Muscle layer of colon (tissue), 2 donors: ENCODE data around the gene STX8.

ENCODE experiments used
- H3K27ac ChIP-seq: one replicate; pipeline ENCODE4 v1.7.0; 2013; ENCODE audit warnings: low read depth, mild to moderate bottlenecking, low read length, moderate library complexity
- H3K27me3 ChIP-seq, 2 donors: one replicate each; pipeline ENCODE4 v1.7.0; 2013; ENCODE audit warnings: low read length in 2 of 2, mild to moderate bottlenecking in 2 of 2; ENCODE audit not compliant: insufficient read depth in 2 of 2, control insufficient read depth in 1 of 2
- H3K36me3 ChIP-seq: one replicate; pipeline ENCODE4 v1.7.0; 2013; ENCODE audit warnings: mild to moderate bottlenecking, low read length; ENCODE audit not compliant: insufficient read depth
- H3K4me1 ChIP-seq: one replicate; pipeline ENCODE4 v1.7.0; 2013; ENCODE audit warnings: mild to moderate bottlenecking, low read length; ENCODE audit not compliant: insufficient read depth
- H3K4me3 ChIP-seq, 2 donors: one replicate each; pipeline ENCODE4 v1.7.0; 2013; ENCODE audit warnings: low read length in 2 of 2, low read depth in 1 of 2, mild to moderate bottlenecking in 1 of 2, moderate library complexity in 1 of 2
- H3K9ac ChIP-seq: one replicate; pipeline ENCODE4 v1.7.0; 2013; ENCODE audit warnings: low read length
- H3K9me3 ChIP-seq: one replicate; pipeline ENCODE4 v1.7.0; 2013; ENCODE audit warnings: mild to moderate bottlenecking, low read length
- donor health status: abdominal sarcoma.
- donor health status: Adenocarcinoma of cecum.

Gene STX8

GRCh38 chr17:9410301-9410700, 165.3 kb downstream of the STX8 start:
- H3K27ac ChIP-seq: no peak overlapping the region
- no peak overlapping the region for H3K9ac ChIP-seq
- H3K36me3 ChIP-seq: no peaks in the 10 kb centered on the region
- H3K9me3 ChIP-seq: no peaks in the 10 kb centered on the region
- no peaks in the 10 kb centered on the region for H3K27me3 ChIP-seq
- H3K4me1 ChIP-seq: peaks cover 13% of the 10 kb centered on the region
- no peak overlapping the region for H3K4me3 ChIP-seq

- H3K36me3 ChIP-seq: no peaks in the 10 kb centered on the region
- H3K9me3 ChIP-seq: no peaks in the 10 kb centered on the region
- H3K9ac ChIP-seq: no peak overlapping the region
- no peak overlapping the region for H3K27ac ChIP-seq
- peaks cover 13% of the 10 kb centered on the region for H3K4me1 ChIP-seq
- no peak overlapping the region for H3K4me3 ChIP-seq
- no peaks in the 10 kb centered on the region for H3K27me3 ChIP-seq
These were observed 165.7 kb downstream of the STX8 start for GRCh38 chr17:9409878-9410277.

GRCh38 chr17:9408868-9409829, 166.5 kb downstream of the STX8 start:
- H3K36me3 ChIP-seq: no peaks in the 10 kb centered on the region
- H3K27ac ChIP-seq: no peak overlapping the region

GRCh38 chr17:9408381-9408780, 167.2 kb downstream of the STX8 start:
- Histone ChIP-seq H3K9ac (no peak overlapping the region), H3K27me3 (no peaks in the 10 kb centered on the region), H3K27ac (no peak overlapping the region), H3K36me3 (no peaks in the 10 kb centered on the region), H3K4me1 (peaks cover 13% of the 10 kb centered on the region), H3K4me3 (no peak overlapping the region), H3K9me3 (no peaks in the 10 kb centered on the region)

More at GRCh38 chr17:9408868-9409829, 166.5 kb downstream of the STX8 start:
- H3K9me3 ChIP-seq: no peaks in the 10 kb centered on the region
- peaks cover 13% of the 10 kb centered on the region for H3K4me1 ChIP-seq
- H3K9ac ChIP-seq: no peak overlapping the region
- H3K27me3 ChIP-seq: no peaks in the 10 kb centered on the region
- no peak overlapping the region for H3K4me3 ChIP-seq

- Histone ChIP-seq H3K27me3 (no peaks in the 10 kb centered on the region), H3K9me3 (no peaks in the 10 kb centered on the region)
These were observed 169.5 kb downstream of the STX8 start for GRCh38 chr17:9406046-9406606.

GRCh38 chr17:9403257-9403656, 172.4 kb downstream of the STX8 start:
- no peaks in the 10 kb centered on the region for H3K27me3 ChIP-seq
- H3K4me1 ChIP-seq: no peaks in the 10 kb centered on the region
- H3K4me3 ChIP-seq: no peak overlapping the region

More at GRCh38 chr17:9406046-9406606, 169.5 kb downstream of the STX8 start:
- Histone ChIP-seq H3K4me1 (peaks cover 13% of the 10 kb centered on the region), H3K36me3 (no peaks in the 10 kb centered on the region), H3K9ac (no peak overlapping the region), H3K4me3 (no peak overlapping the region), H3K27ac (no peak overlapping the region)

GRCh38 chr17:9402590-9403199, 172.9 kb downstream of the STX8 start:
- Histone ChIP-seq H3K9ac (no peak overlapping the region), H3K4me3 (no peak overlapping the region), H3K36me3 (no peaks in the 10 kb centered on the region), H3K27me3 (no peaks in the 10 kb centered on the region), H3K4me1 (no peaks in the 10 kb centered on the region), H3K9me3 (no peaks in the 10 kb centered on the region), H3K27ac (no peak overlapping the region)

More at GRCh38 chr17:9403257-9403656, 172.4 kb downstream of the STX8 start:
- no peaks in the 10 kb centered on the region for H3K9me3 ChIP-seq
- no peaks in the 10 kb centered on the region for H3K36me3 ChIP-seq
- no peak overlapping the region for H3K27ac ChIP-seq
- H3K9ac ChIP-seq: no peak overlapping the region

- H3K27me3 ChIP-seq: no peaks in the 10 kb centered on the region
- H3K9me3 ChIP-seq: no peaks in the 10 kb centered on the region
- no peak overlapping the region for H3K4me3 ChIP-seq
- no peaks in the 10 kb centered on the region for H3K36me3 ChIP-seq
- no peaks in the 10 kb centered on the region for H3K4me1 ChIP-seq
- no peak overlapping the region for H3K9ac ChIP-seq
- H3K27ac ChIP-seq: no peak overlapping the region
These were observed 174.2 kb downstream of the STX8 start for GRCh38 chr17:9401434-9401833.

- Histone ChIP-seq H3K27me3 (no peaks in the 10 kb centered on the region), H3K36me3 (no peaks in the 10 kb centered on the region), H3K4me3 (no peak overlapping the region), H3K27ac (no peak overlapping the region), H3K9ac (no peak overlapping the region), H3K9me3 (no peaks in the 10 kb centered on the region), H3K4me1 (no peaks in the 10 kb centered on the region)
These were observed 186.5 kb downstream of the STX8 start for GRCh38 chr17:9389111-9389527.

GRCh38 chr17:9386401-9386800, 189.2 kb downstream of the STX8 start:
- H3K4me3 ChIP-seq: no peak overlapping the region
- no peak overlapping the region for H3K9ac ChIP-seq
- H3K9me3 ChIP-seq: no peaks in the 10 kb centered on the region
- H3K4me1 ChIP-seq: no peaks in the 10 kb centered on the region
- H3K27ac ChIP-seq: no peak overlapping the region
- H3K36me3 ChIP-seq: no peaks in the 10 kb centered on the region
- H3K27me3 ChIP-seq: no peaks in the 10 kb centered on the region

GRCh38 chr17:9383826-9384225, 191.8 kb downstream of the STX8 start:
- no peaks in the 10 kb centered on the region for H3K4me1 ChIP-seq
- H3K36me3 ChIP-seq: no peaks in the 10 kb centered on the region
- H3K4me3 ChIP-seq: no peak overlapping the region
- H3K27me3 ChIP-seq: no peaks in the 10 kb centered on the region
- no peak overlapping the region for H3K9ac ChIP-seq
- no peaks in the 10 kb centered on the region for H3K9me3 ChIP-seq
- H3K27ac ChIP-seq: no peak overlapping the region
